Parathyroid adenoma (tissue), 2 donors: ENCODE data around the gene TP53I3.

Source experiments
- H2AFZ ChIP-seq: fragments of 300-600 bp; sonication (generic); one replicate; pipeline ENCODE4 v1.7.0; 2017; ENCODE audit warnings: antibody characterized with exemption, mild to moderate bottlenecking
- H3K27ac ChIP-seq: fragments of 300-600 bp; sonication (generic); one replicate; pipeline ENCODE4 v1.7.0; 2017
- H3K27me3 ChIP-seq: fragments of 300-600 bp; sonication (generic); one replicate; pipeline ENCODE4 v1.7.0; 2017; ENCODE audit warnings: low read length; ENCODE audit not compliant: control insufficient read depth, insufficient read depth
- H3K36me3 ChIP-seq: fragments of 300-600 bp; sonication (generic); one replicate; pipeline ENCODE4 v1.7.0; 2017; ENCODE audit warnings: low read length; ENCODE audit not compliant: control insufficient read depth, insufficient read depth
- H3K4me1 ChIP-seq: fragments of 300-600 bp; sonication (generic); one replicate; pipeline ENCODE4 v1.7.0; 2017; ENCODE audit warnings: control low read depth
- H3K4me2 ChIP-seq: fragments of 300-600 bp; sonication (generic); one replicate; pipeline ENCODE4 v1.7.0; 2017; ENCODE audit warnings: low read length
- H3K4me3 ChIP-seq: fragments of 300-600 bp; sonication (generic); one replicate; pipeline ENCODE4 v1.7.0; 2017; ENCODE audit warnings: low read depth, low read length
- H3K79me2 ChIP-seq: fragments of 300-600 bp; sonication (generic); one replicate; pipeline ENCODE4 v1.7.0; 2017; ENCODE audit warnings: control low read depth
- H3K9ac ChIP-seq: fragments of 300-600 bp; sonication (generic); one replicate; pipeline ENCODE4 v1.7.0; 2017; ENCODE audit warnings: mild to moderate bottlenecking
- H3K9me3 ChIP-seq: fragments of 300-600 bp; sonication (generic); one replicate; pipeline ENCODE4 v1.7.0; 2017; ENCODE audit warnings: low read length; ENCODE audit not compliant: control insufficient read depth
- TF ChIP-seq, protein P1 (sequence below): fragments of 300-600 bp; sonication (generic); IDR thresholded peaks from one replicate; pipeline ENCODE4 v1.7.0; 2017; ENCODE audit warnings: antibody characterized with exemption, mild to moderate bottlenecking
- donor health status: primary hyperparathyroidism.

Gene TP53I3

DNA sequence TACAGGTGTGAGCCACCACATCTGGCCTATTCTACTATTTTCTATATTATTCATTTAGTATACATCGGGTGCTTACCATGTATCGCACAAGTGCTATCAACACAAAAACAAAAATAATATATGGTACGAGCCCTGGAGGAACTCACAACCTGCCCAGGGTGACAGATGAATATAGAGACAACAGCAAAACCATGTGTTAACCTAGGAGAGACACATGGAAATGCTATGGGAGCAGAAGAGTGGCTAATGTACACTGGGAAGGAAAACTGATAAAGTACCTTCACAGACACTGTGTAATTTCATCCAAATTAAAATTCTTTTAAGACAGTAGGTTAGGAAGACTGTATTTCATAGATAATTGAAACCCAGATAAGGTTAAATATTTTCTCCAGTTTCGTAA, 12.4 kb downstream of the TP53I3 start:
- Histone ChIP-seq H2AFZ (no peak overlapping the region), H3K27ac (no peak overlapping the region), H3K9me3 (no peaks in the 10 kb centered on the region), H3K9ac (no peak overlapping the region), H3K4me2 (no peak overlapping the region), H3K27me3 (no peaks in the 10 kb centered on the region), H3K36me3 (no peaks in the 10 kb centered on the region), H3K4me3 (no peak overlapping the region), H3K4me1 (peaks cover 11% of the 10 kb centered on the region), H3K79me2 (peaks cover 8% of the 10 kb centered on the region)
- TF ChIP-seq, protein P1, sequence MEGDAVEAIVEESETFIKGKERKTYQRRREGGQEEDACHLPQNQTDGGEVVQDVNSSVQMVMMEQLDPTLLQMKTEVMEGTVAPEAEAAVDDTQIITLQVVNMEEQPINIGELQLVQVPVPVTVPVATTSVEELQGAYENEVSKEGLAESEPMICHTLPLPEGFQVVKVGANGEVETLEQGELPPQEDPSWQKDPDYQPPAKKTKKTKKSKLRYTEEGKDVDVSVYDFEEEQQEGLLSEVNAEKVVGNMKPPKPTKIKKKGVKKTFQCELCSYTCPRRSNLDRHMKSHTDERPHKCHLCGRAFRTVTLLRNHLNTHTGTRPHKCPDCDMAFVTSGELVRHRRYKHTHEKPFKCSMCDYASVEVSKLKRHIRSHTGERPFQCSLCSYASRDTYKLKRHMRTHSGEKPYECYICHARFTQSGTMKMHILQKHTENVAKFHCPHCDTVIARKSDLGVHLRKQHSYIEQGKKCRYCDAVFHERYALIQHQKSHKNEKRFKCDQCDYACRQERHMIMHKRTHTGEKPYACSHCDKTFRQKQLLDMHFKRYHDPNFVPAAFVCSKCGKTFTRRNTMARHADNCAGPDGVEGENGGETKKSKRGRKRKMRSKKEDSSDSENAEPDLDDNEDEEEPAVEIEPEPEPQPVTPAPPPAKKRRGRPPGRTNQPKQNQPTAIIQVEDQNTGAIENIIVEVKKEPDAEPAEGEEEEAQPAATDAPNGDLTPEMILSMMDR, result no peak

DNA sequence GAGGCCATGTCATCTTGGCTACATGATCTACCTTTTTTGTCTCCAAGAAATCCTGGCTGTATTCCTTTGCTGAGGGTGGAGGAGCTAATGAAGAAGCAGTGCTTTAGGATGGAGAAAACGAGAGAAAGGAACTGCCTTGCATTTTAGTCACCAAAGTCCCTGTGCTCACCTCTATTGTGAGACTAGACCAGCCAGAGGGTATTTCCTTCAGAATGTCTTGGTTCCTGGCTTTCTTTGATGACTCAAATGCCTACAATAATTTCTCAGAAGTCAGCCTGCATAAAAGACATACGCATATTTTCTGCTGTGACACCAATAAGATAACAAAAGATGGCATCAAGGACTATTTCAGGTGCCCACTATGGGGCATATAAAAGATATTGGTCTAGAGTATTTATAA, 19.3 kb downstream of the TP53I3 start:
- Histone ChIP-seq H3K9me3 (no peaks in the 10 kb centered on the region), H2AFZ (no peak overlapping the region), H3K27ac (no peak overlapping the region), H3K9ac (no peak overlapping the region), H3K36me3 (no peaks in the 10 kb centered on the region), H3K4me3 (no peak overlapping the region), H3K79me2 (no peaks in the 10 kb centered on the region), H3K27me3 (no peaks in the 10 kb centered on the region), H3K4me1 (no peaks in the 10 kb centered on the region), H3K4me2 (no peak overlapping the region)
- TF ChIP-seq, protein P1, result no peak

DNA sequence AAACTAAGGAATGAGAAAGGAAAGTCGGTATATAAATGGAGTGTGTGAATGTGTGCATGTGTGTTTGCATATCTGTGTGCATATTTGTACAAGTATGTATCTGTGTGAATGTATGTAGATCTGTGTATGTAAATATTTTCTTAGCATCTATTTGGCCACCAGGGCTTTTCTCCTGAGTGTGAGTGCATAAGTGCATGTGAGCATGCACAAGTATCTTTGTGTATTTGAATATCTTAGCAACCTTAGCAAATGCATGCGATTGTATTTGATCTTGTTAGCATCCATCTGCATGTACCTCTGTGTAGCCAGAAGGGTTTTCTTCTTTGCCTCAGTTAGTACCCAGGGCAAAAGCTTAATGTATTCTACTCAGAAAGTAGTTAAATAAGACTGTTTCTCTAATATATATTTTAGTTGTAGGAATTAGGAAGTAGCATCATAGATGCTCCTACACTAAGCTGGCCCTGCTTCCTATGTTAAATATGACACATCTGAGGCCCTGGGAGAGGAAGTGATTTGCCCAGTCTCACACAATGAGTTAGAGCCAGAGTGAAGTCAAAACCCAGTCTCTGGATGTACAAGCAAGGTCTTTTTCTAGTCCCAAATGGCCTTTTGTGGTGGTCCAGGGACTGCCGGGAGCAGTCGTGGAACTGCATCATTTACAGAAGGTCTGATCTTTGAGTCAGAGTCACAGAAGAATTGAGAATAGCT, 25.9 kb downstream of the TP53I3 start:
- Histone ChIP-seq H3K27ac (no peak overlapping the region), H3K9me3 (no peaks in the 10 kb centered on the region), H3K4me2 (no peak overlapping the region), H2AFZ (no peak overlapping the region), H3K4me3 (no peak overlapping the region), H3K27me3 (no peaks in the 10 kb centered on the region), H3K79me2 (no peaks in the 10 kb centered on the region), H3K4me1 (no peaks in the 10 kb centered on the region), H3K9ac (no peak overlapping the region), H3K36me3 (no peaks in the 10 kb centered on the region)
- TF ChIP-seq, protein P1, result no peak

DNA sequence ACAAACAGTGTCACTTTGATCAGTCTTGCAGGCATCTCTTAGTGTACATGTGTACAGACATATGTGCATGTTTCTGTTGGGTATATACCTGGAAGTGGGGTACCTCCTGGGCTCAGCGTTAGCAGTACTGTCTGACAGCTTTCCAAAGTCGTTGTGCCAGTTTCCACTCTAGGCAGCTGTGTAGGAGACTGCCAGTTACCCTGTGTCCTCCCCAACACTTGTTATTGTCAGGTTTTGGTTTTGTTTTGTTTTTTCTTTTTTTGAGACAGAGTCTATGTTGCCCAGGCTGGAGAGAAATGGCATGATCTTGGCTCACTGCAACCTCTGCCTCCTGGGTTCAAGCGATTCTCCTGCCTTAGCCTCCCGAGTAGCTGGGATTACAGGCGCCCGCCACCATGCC, 28.9 kb downstream of the TP53I3 start:
- H3K36me3 ChIP-seq, result no peaks in the 10 kb centered on the region
- no peaks in the 10 kb centered on the region for H3K79me2 ChIP-seq
- H3K27ac ChIP-seq, result no peak overlapping the region
- H3K9ac ChIP-seq, result no peak overlapping the region
- no peak overlapping the region for H3K4me2 ChIP-seq
- H2AFZ ChIP-seq, result no peak overlapping the region
- no peaks in the 10 kb centered on the region for H3K9me3 ChIP-seq
- TF ChIP-seq, protein P1, result no peak
- H3K4me3 ChIP-seq, result no peak overlapping the region
- H3K4me1 ChIP-seq, result no peaks in the 10 kb centered on the region
- H3K27me3 ChIP-seq, result no peaks in the 10 kb centered on the region

DNA sequence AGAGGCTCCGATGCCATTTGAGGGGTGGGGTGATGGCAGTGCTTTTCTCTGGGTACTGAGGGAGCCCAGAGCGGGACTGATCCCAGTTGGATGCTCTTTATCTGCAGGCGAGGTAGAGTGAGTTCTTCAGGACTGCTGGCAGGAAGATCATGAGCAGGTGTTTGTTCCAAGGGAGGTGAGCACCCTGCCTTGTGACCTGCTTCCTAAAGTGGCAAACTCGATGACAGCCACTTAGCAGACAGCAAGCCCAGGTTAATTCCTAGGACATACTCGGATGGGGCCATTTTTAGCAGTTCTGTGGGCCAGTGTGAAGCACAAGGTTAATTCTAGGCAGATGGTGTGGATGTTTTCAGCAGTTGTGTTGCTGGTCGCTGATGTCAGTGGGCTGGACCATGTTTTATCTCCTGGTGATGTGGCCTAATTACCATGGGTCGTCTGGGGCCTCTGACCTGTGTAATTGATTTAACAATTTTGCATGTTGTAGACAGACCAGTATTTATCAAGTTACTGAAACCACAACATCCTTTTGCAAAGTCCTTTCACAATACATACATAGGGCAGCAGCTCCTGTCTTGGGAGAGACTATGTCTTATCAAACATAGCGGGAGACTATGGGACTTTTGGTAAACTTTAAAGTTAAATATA, 30.1 kb downstream of the TP53I3 start:
- H3K4me1 ChIP-seq, result no peaks in the 10 kb centered on the region
- H2AFZ ChIP-seq, result no peak overlapping the region
- no peak overlapping the region for H3K9ac ChIP-seq
- H3K4me2 ChIP-seq, result no peak overlapping the region
- H3K79me2 ChIP-seq, result no peaks in the 10 kb centered on the region
- H3K9me3 ChIP-seq, result no peaks in the 10 kb centered on the region
- H3K27me3 ChIP-seq, result no peaks in the 10 kb centered on the region
- H3K27ac ChIP-seq, result no peak overlapping the region
- TF ChIP-seq, protein P1, result no peak
- H3K4me3 ChIP-seq, result no peak overlapping the region
- no peaks in the 10 kb centered on the region for H3K36me3 ChIP-seq
